NCI-H2196 treated with DMSO at 0.1 percent for 48 hours (cell line): ENCODE data around the gene SNRPE.
A peak's percentile ranks its signal among the peaks of the same experiment; 100 is the strongest.
"Not testable (repeated sequence)": the region's sequence is repeated elsewhere in the genome, so short reads cannot be mapped to it uniquely, and the experiment has no call there.

Experiments used
- DNase-seq: peaks from one replicate; lab custom pipeline; 2025; ENCODE audit not compliant: unreplicated experiment; lab: John Stamatoyannopoulos, UW

Gene SNRPE

DNA sequence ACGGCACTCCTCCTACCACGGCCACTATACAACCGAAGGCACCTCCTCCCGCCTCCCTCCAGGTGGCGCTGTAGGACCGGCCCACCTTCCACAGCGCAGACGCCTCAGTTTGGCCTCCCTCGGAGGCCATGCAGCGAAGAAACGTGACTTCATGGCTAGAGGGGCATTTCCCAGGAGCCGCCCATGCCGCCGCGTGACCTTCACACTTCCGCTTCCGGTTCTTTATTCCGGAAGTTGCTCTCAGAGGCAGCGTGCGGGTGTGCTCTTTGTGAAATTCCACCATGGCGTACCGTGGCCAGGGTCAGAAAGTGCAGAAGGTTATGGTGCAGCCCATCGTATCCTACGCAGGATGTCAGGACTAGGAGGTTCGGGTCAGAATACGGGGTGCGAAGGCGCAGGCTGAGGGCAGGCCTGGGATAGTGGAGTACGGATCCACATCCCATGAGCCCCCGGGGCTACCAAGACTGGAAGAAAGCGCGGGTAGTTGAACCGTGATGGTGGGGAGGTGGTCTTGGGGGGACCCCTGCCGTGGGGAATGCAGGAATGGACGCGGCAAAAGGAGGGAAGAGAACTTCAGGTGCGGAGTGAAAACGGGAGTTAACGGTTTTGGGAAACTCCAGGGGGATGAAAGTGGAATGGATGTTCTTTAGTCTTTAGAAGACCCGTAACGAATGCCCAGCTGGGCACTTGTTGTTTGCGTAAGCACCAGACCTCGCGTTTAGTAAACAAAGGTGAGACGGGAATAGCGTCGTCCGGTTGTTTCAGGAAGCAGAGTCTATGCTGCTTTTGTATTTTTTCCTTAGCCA is at the start of gene SNRPE:
SNRPE (plus strand) TSS at position 221 of the 806 bp plus-strand sequence; CDS start at position 282, 61 bp downstream.
- peak; percentile 98 for DNase-seq

DNA sequence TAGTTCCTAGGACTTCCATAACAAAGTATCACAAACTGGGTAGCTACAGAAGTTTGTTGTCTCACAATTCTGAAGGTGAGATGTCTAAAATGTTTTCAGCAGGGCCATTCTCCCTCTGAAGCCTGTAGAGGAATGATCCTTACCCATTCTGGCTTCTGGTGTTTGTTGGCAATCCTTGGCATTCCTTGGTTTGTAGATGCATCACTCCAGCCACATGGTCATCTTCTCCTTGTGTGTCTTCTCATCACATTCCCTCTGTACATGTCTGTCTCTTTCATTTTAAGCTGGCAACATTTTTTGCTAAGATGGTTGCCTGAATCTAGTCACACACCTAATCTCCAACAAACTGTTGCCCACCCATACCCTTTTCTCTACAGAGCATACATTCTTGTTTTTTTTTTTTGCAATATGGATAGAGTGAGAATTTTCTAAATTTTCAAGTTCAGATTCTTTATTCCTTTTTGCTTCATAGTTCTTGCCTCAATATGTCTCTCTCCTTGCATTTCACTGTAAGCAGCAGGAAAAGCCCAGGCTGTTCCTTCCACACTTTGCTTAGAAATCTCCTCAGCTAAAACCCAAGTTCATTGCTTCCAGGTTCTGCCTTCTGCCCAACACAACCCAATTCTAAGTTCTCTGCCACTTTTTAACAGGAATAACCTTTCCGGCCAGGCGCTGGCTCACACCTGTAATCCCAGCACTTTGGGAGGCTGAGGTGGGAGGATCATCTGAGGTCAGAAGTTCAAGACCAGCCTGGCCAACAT is 47.6 kb upstream of the SNRPE start:
- no peak for DNase-seq

DNA sequence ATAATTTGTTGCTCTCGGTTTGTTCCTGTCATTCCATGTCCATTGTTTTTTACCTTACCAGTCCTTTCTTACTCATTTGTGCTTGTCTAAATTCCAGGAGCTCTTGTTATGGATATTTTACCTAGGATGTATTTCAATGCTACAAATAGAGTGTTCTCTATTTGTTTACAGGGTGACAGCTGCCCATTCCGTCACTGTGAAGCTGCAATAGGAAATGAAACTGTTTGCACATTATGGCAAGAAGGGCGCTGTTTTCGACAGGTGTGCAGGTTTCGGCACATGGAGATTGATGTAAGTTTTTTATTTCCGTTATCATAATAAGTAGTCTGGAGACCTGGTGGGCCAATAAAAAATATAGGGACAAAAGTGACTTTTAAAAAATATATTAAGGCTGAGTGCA is 43.0 kb upstream of the SNRPE start:
- no peak for DNase-seq

DNA sequence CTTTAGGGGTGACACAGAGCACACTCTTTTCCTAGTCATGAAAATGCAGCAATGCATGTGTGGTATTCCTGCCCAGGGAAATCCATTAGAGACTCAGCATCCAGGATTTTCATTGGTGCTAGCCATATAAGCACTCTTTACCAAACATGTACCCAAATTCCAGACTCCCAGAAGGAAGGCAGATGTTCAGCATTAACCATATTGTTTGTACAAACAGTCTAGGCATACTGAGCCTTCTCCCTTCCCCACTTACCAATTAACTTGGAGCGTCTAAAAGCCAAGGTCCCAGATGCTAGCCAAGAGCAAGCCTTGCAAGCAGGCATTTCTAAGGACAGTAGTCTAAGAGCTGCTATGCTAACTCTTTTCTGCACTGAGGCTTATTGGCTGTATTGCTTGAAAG is 38.1 kb upstream of the SNRPE start:
- DNase-seq = no peak

DNA sequence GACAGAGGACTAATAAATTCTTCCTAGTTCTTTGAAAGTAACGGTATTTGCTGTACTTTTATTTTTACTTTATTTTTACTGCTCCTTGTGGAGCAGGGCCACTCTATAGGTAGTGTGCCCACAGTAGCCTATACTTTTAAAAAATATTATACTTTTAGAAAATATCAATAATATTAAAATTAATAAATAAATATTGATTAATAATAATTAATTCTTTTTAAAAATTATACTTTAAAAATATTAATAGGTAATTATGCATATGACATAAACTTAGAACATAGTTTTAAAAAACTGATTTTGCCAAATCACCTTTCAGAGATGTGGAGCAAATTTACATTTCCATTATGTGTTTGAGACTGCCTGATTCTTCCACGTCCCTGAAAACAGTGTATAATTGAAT is 35.2 kb upstream of the SNRPE start:
- DNase-seq = no peak

DNA sequence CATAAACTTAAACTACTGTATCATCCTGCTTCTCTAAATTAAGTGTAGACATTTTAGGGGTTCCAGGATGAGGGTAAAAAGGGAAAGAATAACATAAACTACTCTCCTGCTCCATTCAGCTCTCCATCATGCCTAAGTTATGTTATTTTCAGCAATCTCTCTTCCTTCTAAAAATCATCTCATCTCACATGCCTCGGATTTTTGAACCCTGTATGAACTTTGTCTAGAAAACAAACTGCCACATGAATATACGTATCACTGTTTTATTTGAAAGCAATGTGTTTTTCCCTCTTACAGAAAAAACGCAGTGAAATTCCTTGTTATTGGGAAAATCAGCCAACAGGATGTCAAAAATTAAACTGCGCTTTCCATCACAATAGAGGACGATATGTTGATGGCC is 33.4 kb upstream of the SNRPE start:
- DNase-seq = no peak

DNA sequence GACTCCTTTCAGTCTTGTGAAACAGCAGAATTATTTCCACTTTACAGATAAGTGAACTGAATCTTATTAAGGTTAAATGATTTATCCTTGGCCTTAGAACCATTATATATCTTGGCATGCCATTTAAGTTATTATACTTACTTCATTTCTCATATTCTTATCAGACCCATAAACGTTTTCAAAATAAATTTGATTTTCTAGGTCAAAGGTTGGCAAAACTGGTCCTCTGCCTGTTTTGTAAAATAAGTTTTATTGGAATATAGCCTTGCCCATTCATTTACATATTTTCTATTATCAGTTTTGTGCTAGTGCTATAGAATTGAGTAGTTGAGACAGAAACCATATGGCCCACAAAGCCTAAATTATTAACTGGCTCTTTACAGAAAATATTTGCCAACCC is 32.9 kb upstream of the SNRPE start:
- DNase-seq = no peak

DNA sequence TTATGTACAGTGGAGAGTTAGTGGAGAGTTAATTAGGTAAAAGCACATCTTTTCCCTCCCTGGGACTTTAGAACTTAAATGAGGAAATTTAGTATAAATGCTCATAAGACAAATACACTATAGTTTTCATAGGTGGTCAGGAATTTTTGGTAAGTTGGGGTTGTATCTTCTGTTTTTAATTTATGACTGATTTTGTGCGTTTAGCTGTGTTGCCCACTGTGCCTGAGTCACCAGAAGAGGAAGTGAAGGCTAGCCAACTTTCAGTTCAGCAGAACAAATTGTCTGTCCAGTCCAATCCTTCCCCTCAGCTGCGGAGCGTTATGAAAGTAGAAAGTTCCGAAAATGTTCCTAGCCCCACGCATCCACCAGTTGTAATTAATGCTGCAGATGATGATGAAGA is 32.2 kb upstream of the SNRPE start:
- not testable (repeated sequence) for DNase-seq

DNA sequence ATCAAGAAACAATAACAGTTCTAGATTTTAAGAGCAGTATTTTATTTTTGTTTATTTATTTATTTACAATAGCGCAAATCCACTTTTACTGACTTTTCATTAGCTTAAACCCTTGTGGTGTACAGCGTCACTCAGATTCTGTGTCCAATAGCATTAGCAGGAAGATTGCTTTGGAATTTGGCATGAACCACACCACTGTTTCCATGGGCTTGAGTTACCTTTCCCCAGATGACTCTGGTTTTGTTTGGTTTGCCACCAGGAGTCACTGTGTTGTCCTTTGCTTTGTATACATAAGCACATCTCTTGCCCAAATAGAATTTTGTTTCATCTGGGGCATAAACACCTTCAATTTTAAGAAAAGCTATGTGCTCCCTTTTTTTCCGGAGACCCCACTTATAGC is 25.9 kb upstream of the SNRPE start:
- DNase-seq = no peak

DNA sequence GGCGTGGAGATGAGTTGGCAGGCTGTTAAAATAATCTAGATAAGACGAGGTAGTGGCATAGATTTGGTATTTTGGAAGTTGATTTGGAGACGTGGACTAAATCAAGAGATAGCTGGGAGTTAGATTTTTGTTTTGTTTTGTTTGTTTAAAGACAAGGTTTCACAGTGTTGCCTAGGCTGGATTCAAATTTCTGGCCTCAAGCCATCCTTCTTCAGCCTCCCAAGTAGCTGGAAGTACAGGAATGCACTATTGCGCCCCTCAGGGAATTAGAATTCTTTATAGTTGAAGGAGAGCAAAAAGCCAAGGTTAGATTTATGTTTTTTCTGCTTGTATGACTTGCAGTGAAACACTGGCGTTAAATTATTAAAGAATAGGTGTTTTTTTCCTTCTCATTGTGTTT is 22.3 kb upstream of the SNRPE start:
- DNase-seq = no peak

DNA sequence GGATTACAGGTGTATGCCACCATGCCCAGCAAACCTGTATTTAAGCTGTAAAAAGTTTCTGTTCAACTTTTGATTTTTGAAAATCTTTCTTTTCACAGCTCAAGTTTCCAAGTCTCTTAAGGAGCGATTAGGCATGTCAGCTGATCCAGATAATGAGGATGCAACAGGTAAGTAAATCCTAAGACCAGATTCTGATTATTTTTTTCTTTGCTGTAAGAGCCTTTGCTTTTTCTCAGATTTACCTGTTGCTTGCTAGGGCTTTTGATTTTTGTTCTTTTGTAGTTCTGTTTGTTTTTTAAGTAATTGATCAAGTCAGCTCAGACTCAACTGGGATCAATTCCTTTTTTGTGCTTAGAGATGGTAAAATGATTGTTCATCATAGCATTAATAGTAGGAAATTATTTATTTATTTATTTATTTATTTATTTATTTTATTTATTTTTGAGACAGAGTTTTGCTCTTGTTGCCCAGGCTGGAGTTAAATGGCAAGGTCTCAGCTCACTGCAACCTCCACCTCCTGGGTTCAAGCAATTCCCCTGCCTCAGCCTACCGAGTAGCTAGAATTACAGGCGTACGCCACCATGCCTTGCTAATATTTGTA is 21.1 kb upstream of the SNRPE start:
- no peak for DNase-seq

DNA sequence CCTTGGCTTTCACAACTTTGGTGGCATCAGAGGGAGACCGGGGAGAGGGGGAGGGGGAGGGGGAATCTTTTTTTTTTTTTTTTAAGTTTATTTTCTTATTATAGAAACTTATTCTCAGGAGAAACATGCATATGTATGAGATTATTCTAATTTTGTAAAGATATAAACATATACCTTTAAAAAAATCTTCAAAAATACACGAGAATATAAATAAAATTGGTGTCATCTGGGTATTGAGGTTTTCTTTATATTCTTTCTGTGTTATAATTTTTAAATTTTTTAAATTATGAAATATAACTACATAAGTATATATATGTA is 18.9 kb upstream of the SNRPE start:
- no peak for DNase-seq

DNA sequence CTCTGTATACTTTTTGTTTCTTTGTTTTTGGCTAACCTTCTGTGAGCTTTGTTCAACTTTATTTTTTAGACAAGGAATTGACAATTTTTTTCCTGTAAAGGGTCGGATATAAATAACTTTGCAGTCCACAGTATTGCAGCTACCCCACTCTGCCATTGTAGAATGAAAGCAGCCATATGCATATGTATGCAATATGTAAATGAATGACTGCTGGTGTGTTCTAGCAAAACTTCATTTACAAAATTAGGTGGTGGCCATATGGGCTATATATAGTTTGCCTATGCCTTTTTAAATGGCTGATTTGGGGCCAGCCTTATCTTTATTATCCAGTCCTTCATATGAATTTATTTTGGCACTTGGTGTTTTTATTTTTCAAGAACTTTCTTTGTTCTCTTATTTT is 18.0 kb upstream of the SNRPE start:
- DNase-seq = no peak

DNA sequence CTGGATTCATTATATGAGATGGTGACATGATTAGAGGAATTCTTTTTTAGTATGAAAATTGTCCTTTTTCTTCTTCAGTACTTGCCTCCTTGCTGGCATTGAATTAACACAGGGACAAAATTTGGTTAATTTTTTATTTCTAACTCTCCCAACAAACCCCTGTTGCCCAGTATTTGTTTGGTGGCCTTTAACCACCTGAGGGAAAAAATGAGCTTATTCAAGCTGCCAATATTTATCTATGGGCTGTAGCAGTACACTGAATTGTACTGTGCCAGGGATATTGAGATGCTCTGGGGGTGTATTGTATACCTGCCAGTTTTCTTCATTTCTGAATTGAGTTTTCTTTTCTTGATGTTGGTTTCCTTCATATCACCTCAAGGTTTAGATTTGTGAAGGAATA is 8.3 kb upstream of the SNRPE start:
- DNase-seq = not testable (repeated sequence)

DNA sequence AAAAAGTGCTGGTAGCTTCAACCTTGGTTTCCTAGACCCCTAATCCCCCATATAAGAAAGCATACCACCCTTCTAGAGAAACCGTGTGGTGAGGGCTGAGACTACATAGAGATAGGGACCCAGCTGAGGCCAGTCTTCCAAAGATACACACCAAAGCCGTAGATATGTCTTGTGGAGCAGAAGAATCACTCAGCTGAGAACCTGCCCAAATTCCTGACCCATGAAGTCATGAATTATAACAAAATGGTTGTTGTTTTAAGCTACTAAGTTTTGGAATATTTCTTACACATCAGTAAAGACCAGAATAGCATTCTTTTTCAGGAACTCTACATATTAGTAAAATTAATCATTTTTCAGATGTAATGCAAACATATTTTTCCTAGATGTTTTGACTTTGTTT is 3.3 kb upstream of the SNRPE start:
- no peak for DNase-seq

DNA sequence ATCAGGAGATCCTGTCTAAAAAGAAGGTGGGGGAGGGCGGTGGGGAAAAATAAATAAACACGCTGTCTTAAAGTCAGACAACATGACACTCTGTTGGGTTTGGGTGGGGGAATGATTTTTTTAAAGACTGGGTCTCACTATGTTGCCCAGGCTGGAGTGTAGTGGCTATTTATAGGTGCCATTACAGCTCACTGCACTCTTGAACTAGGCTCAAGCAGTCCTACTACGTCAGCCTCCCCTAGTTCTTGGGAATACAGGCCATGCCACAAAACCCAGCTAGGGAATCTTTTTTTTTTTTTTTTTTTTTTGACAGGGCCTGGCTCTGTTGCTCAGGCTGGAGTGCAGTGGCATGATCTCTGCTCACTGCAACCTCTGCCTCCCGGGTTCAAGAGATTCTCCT is 2.4 kb upstream of the SNRPE start:
- DNase-seq = no peak

DNA sequence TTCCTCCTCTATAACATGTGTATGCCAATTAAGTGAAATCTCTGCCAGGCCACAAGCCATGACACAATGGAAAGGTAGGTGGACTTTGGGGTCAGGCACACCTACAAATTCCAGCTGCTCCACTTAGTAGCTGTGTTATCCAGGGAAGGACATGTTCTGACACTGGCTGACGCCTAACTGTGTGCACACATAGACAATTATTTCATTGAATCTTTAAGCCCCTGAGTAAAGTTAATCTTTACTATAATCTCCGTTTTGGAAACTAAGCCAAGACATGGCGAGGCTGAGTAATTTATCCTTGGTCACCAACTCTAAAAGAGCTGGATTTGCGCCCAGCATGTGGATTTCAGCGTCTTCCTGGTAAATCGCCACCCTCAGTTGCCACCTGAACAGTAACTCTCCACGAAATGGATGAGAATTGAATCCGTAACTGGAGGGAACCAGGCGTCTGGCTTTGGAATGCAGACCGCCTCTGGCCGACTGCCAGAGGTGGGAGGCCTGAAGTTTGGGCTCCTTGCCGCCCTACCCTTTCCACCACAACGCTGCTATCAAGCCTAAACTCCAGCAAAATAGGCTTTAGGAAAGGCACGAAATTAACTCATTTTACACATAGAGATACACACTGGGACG is 888 bp upstream of the SNRPE start:
- no peak for DNase-seq

DNA sequence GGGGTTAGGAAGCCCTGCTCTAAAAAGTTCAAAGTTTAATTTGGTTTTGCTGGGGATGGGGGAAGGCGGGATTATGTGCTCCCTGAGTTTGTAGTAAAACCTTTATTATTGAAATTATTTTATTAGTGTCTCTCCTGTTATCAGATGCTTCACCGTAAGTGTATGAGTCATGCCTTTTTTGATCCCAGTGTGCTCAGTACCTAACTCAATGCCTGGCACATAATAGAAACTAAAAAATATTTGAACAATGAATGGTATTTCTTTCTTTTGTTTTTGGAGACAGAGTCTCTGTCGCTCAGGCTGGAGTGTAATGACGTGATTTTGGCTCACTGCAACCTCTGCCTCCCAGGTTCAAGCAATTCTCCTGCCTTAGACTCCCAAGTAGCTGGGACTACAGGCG is 6.4 kb downstream of the SNRPE start:
- DNase-seq = no peak

DNA sequence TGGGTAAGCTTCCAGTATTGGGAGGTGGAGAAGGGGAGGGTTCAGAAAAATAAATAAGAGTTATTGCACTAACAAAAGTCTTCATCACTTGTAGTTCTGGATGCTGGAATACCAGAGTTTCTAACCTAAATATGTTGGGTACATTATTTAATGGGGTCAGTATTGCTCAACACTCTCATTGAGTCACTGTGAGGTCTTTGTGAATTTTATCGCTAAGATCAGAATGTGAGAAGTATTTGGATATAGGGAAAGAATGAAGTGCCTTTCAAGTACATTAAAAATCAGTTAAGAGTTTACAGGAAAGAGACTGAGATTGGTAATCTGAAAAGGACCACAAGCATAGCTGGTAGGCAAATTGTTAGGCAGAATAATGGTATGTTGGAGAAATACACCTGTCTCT is 8.8 kb downstream of the SNRPE start:
- no peak for DNase-seq

DNA sequence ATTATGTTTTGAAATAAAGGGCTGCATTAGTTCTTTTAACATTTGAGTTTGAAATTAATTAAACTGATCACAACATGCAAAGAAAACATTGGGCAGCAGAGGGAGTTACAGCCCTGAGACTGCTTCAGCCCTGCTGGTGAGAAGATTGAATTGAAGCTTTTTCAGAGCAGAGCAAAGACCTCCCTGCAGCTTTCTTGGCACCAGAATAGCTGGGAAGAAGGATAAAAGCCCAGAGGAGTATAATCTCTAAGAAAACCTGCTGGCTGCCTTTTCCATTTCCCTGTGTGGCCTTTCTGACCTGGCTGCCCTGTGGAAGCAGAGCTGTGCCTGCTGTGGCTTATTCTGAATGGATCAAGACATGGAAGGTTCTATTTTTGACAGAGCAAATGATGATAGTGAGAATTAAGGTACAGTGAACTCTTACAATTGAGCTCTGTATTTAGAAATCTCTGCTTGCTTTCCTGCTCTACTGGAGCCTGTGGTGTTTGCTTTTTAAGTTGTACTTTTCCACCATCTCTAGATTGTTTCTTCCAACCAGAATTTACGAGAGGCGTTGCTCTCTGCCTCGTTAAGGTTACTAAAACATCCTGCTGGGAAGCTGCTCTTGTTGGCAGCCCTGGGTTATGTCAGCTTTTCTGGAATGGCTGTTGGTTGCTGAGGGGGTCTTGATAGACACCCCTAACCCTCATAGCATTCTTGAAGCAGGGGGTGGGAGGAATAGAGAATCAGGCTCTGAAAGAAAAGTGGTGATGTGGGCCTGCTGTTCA is 9.9 kb downstream of the SNRPE start:
- DNase-seq = peak; percentile 60

DNA sequence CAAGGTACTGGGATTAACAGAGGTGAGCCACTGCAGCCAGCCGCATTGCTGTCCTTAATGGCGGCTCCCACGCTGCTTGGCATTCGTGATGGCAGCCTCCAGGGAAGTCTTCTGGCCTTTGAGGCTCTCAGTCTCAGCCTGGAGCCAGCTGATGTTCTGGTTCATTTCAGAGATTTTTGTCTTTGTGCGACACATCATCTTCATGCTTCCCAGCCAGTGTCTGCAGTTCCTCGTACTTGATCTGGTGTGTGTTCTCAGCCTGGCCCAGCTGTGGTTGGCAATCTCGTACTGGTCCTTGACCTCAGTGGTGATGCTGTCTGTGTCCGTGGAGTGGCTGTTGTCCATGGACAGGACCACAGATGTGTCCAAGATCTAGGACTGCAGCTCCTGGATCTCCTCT is 11.7 kb downstream of the SNRPE start:
- no peak for DNase-seq
